Adrenal gland (tissue), 12 donors: ENCODE measurements around the gene MAN1C1. TPM values are rescaled to one million over a fixed set of nuclear protein-coding genes. Genes with fewer than 3 reads are reported as not detected.
"Not testable (repeated sequence)": the region's sequence is repeated elsewhere in the genome, so short reads cannot be mapped to it uniquely, and the experiment has no call there.

Experiments
- DNase-seq, 7 donors: peaks; one replicate each; pipeline ENCODE4 v3.0.0-alpha.2; 2019 to 2020
- H3K27ac ChIP-seq, 5 donors: fragments of 200-600 bp; sonication (generic) in 4 of 5; 1 replicate in 3 of 5; 2 replicates in 2 of 5; pipeline versions ENCODE4 v1.5.1 to v1.8.0; 2016 to 2020; ENCODE audit warnings: mild to moderate bottlenecking in 1 of 5
- H3K27me3 ChIP-seq: fragments of 200-600 bp; 2 replicates; pipeline ENCODE4 v1.8.0; 2021
- H3K36me3 ChIP-seq, 2 donors: fragments of 200-600 bp; replicated peaks in 1 of 2; 1 replicate in 1 of 2; 2 replicates in 1 of 2; pipeline versions ENCODE4 v1.5.1 to v1.8.0; 2018 to 2022
- H3K4me1 ChIP-seq, 2 donors: fragments of 200-600 bp; replicated peaks in 1 of 2; 1 replicate in 1 of 2; 2 replicates in 1 of 2; pipeline versions ENCODE4 v1.5.1 to v1.8.0; 2018 to 2021
- H3K4me3 ChIP-seq, 4 donors: fragments of 200-600 bp; sonication (generic) in 3 of 4; one replicate each; pipeline ENCODE4 v1.5.1; 2016 to 2018
- H3K9me3 ChIP-seq, 3 donors: fragments of 200-600 bp; sonication (generic) in 1 of 3; replicated peaks in 1 of 3; 1 replicate in 2 of 3; 2 replicates in 1 of 3; pipeline versions ENCODE4 v1.5.1 to v1.8.0; 2016 to 2021
- CTCF ChIP-seq, 6 experiments: fragments of 450-650 bp in 4 of 6; fragments of 200-600 bp in 2 of 6; sonication (generic) in 1 of 6; IDR thresholded peaks; 1 replicate in 5 of 6; 2 replicates in 1 of 6; pipeline versions ENCODE4 v1.5.1 to v1.8.0; 2016 to 2021; ENCODE audit warnings: antibody characterized with exemption in 6 of 6, mild to moderate bottlenecking in 2 of 6, moderate library complexity in 1 of 6
- POLR2A ChIP-seq, 2 donors: fragments of 450-650 bp; IDR thresholded peaks; one replicate each; pipeline ENCODE4 v1.6.1; 2017; ENCODE audit warnings: antibody characterized with exemption in 2 of 2, mild to moderate bottlenecking in 2 of 2, moderate library complexity in 1 of 2
- WGBS, 4 donors: extraction: QIAGEN DNeasy Blood & Tissue Kit in 2 of 4; methylation state at CpG; one replicate each; pipeline versions ENCODE4 v1.1.5 to v1.1.7; 2013 to 2017; 5-methylcytosine and 5-hydroxymethylcytosine counted together
- intact Hi-C, 2 donors: fragments of 100-400 bp; cut with DNase I; formaldehyde crosslinking; loops; one replicate each; pipeline versions ENCODE4 v1.14.1 to v1.15.0; 2022 to 2023
- polyA plus RNA-seq, 3 donors: library from polyadenylated mRNA; stranded (reverse); fragments of 200-250 nt in 2 of 3; fragments of 350-450 nt in 1 of 3; fragmentation: Illumina TruSeq in 1 of 3; extraction: RNeasy Lipid Tissue Mini Kit (QIAGEN cat#74804) in 1 of 3; gene quantifications; one replicate each; pipeline ENCODE4 v1.2.3, GENCODE V29; 2013 to 2014
- total RNA-seq, 9 donors: library from RNA; depleted of rRNA in 4 of 9; stranded (reverse); fragments of >200 nt in 4 of 9; fragments of 120-200 nt in 1 of 9; fragmentation: NEBNext Ultra II Directional in 1 of 9; extraction: Animal tissue kit (Norgen Biotek cat#: 25700) in 1 of 9; gene quantifications; one replicate each; pipeline versions ENCODE4 v1.1.0 to v1.2.4, GENCODE V29; 2013 to 2023
- donor health status: healthy with polysubstance abuse.
- donor health status: Bipolar disorder and iron deficiency.
- donor health status: DM: yes; HTN: yes; CAD: no.
- donor health status: DM: no; HTN: no; CAD: no.
- donor health status: DM: no; HTN: no; CAD: no.
- donor health status: DM: yes; HTN: yes; CAD: no.

The MAN1C1 gene
- total and polyA plus RNA-seq, 12 donors: 2.7 to 58.7 (median 27.7) TPM

GRCh38 chr1:25657883-25658760, 41.5 kb downstream of the MAN1C1 start:
- H3K27me3 ChIP-seq: no peaks in the 10 kb centered on the region
- peak overlapping the region in 1 of 5 donors; percentile 38 for H3K27ac ChIP-seq
- intact Hi-C loops: no loop called here
- peaks cover 6 to 15% of the 10 kb centered on the region in 2 donors for H3K4me1 ChIP-seq
- 93 to 97% (median 96%) methylated on average over 9 to 11 of the region's 11 CpGs for WGBS, 4 donors
- peak in 1 of 7 donors; percentile 41 for DNase-seq
- H3K4me3 ChIP-seq: no peak overlapping the region
- TF ChIP-seq CTCF (IDR thresholded peaks at IDR 0.05): no peak
- no peak for TF ChIP-seq POLR2A (IDR thresholded peaks at IDR 0.05)
- H3K9me3 ChIP-seq: no peaks in the 10 kb centered on the region
- no peaks in the 10 kb centered on the region for H3K36me3 ChIP-seq

GRCh38 chr1:25658791-25659431, 42.3 kb downstream of the MAN1C1 start:
- H3K9me3 ChIP-seq: no peaks in the 10 kb centered on the region
- peak in 6 of 7 donors; percentile 38 to 65 (median 44) for DNase-seq
- intact Hi-C loops: no loop called here
- H3K27ac ChIP-seq: peak overlapping the region in 1 of 5 donors; percentile 38
- H3K36me3 ChIP-seq: no peaks in the 10 kb centered on the region
- H3K27me3 ChIP-seq: no peaks in the 10 kb centered on the region
- 35 to 54% (median 40%) methylated on average over 8 to 13 of the region's 13 CpGs for WGBS, 4 donors
- peaks cover 6 to 12% of the 10 kb centered on the region in 2 donors for H3K4me1 ChIP-seq
- H3K4me3 ChIP-seq: no peak overlapping the region
- no peak for TF ChIP-seq POLR2A (IDR thresholded peaks at IDR 0.05)
- TF ChIP-seq CTCF (IDR thresholded peaks at IDR 0.05): no peak

GRCh38 chr1:25661043-25661815, 44.6 kb downstream of the MAN1C1 start:
- Histone ChIP-seq H3K27me3 (no peaks in the 10 kb centered on the region), H3K9me3 (no peaks in the 10 kb centered on the region), H3K4me3 (no peak overlapping the region), H3K36me3 (no peaks in the 10 kb centered on the region), H3K4me1 (peaks cover 6 to 12% of the 10 kb centered on the region in 2 donors), H3K27ac (no peak overlapping the region)
- TF ChIP-seq CTCF (IDR thresholded peaks at IDR 0.05) (no peak), POLR2A (IDR thresholded peaks at IDR 0.05) (no peak)
- intact Hi-C loops: no loop called here
- peak in 1 of 7 donors; percentile 33 for DNase-seq
- 74 to 80% (median 76%) methylated on average over 8 of the region's 8 CpGs for WGBS, 4 donors

GRCh38 chr1:25662061-25662460, 45.5 kb downstream of the MAN1C1 start:
- no peaks in the 10 kb centered on the region for H3K9me3 ChIP-seq
- H3K4me1 ChIP-seq: peaks cover 6 to 12% of the 10 kb centered on the region in 2 donors
- no peaks in the 10 kb centered on the region for H3K36me3 ChIP-seq
- no peaks in the 10 kb centered on the region for H3K27me3 ChIP-seq
- H3K27ac ChIP-seq: no peak overlapping the region
- WGBS, 4 donors: 88 to 100% (median 90%) methylated on average over 2 of the region's 2 CpGs
- peak in 2 of 7 donors; percentile 7 to 24 for DNase-seq
- TF ChIP-seq POLR2A (IDR thresholded peaks at IDR 0.05) (no peak), CTCF (IDR thresholded peaks at IDR 0.05) (no peak)
- H3K4me3 ChIP-seq: no peak overlapping the region
- intact Hi-C loops: no loop called here

GRCh38 chr1:25662959-25663358, 46.4 kb downstream of the MAN1C1 start:
- WGBS, 4 donors: 91 to 95% (median 92%) methylated on average over 2 of the region's 2 CpGs
- H3K27me3 ChIP-seq, intact Hi-C loops, H3K4me3 ChIP-seq, H3K27ac ChIP-seq, H3K9me3 ChIP-seq, H3K36me3 ChIP-seq, DNase-seq: not testable (repeated sequence)
- peaks cover 6 to 12% of the 10 kb centered on the region in 2 donors for H3K4me1 ChIP-seq
